MCF 10A (cell line): Measurements from ENCODE around the gene SSRP1. TPM values are rescaled to one million over a fixed set of nuclear protein-coding genes. Genes with fewer than 3 reads are reported as not detected.

Experiments
- BruUV-seq: library from RNA; stranded (reverse); fragments of 400-500 nt; replicated peaks from 2 replicates; lab custom pipeline; 2021; lab: Mats Ljungman, UMichigan
- CTCF ChIA-PET: fragments of 300-600 bp; sonication (Branson Sonifier 250); formaldehyde crosslinking; extraction: SDS; loops from one replicate; lab custom pipeline; 2021; ENCODE audit warnings: antibody characterized with exemption, inconsistent platforms; lab: Yijun Ruan, JAX
- POLR2A ChIA-PET: fragments of 300-600, 350-650 bp; sonication (Branson Sonifier 250); formaldehyde crosslinking; extraction: SDS; loops from one replicate; lab custom pipeline; 2020; ENCODE audit warnings: antibody characterized with exemption, inconsistent platforms; lab: Yijun Ruan, JAX
- DNase-seq: peaks from one replicate; pipeline ENCODE4 v3.0.0-alpha.2; 2018; ENCODE audit not compliant: unreplicated experiment
- H3K27ac Mint-ChIP-seq: one replicate; pipeline ENCODE4 v1.8.0; 2022; ENCODE audit warnings: mild to moderate bottlenecking, low read depth, mixed read lengths; ENCODE audit not compliant: unreplicated experiment
- H3K27me3 Mint-ChIP-seq: one replicate; pipeline ENCODE4 v1.8.0; 2022; ENCODE audit warnings: mixed read lengths; ENCODE audit not compliant: insufficient read depth, unreplicated experiment
- H3K36me3 Mint-ChIP-seq: one replicate; pipeline ENCODE4 v1.8.0; 2022; ENCODE audit warnings: mild to moderate bottlenecking, moderate library complexity, mixed read lengths; ENCODE audit not compliant: insufficient read depth, unreplicated experiment
- H3K4me1 Mint-ChIP-seq: one replicate; pipeline ENCODE4 v1.8.0; 2022; ENCODE audit warnings: mixed read lengths; ENCODE audit not compliant: insufficient read depth, unreplicated experiment
- H3K4me3 Mint-ChIP-seq: one replicate; pipeline ENCODE4 v1.8.0; 2022; ENCODE audit warnings: mild to moderate bottlenecking, moderate library complexity, mixed read lengths; ENCODE audit not compliant: unreplicated experiment
- H3K9me3 Mint-ChIP-seq: one replicate; pipeline ENCODE4 v1.8.0; 2022; ENCODE audit warnings: mixed read lengths; ENCODE audit not compliant: unreplicated experiment
- CTCF ChIP-seq: fragments of 200-600 bp; IDR thresholded peaks from one replicate; pipeline ENCODE4 v1.8.0; 2022; ENCODE audit warnings: antibody characterized with exemption, mild to moderate bottlenecking; ENCODE audit not compliant: unreplicated experiment
- intact Hi-C: fragments of 100-400 bp; cut with micrococcal nuclease; formaldehyde crosslinking; loops from 2 replicates; pipeline ENCODE4 v1.14.1; 2022
- total RNA-seq: library from RNA; stranded (reverse); gene quantifications from 2 replicates; pipeline ENCODE4 v1.2.3, GENCODE V29; 2022

Gene SSRP1
- total RNA-seq, 1 experiment from 2014 or later = 229 TPM

- POLR2A ChIA-PET = no interaction called here
- H3K27me3 Mint-ChIP-seq = peaks cover 41% of the 10 kb centered on the region
- H3K27ac Mint-ChIP-seq = no peak overlapping the region
- intact Hi-C loops = no loop called here
- no peak for TF ChIP-seq CTCF
- no TSS peak for BruUV-seq
- DNase-seq = no peak
- H3K36me3 Mint-ChIP-seq = peaks cover 6% of the 10 kb centered on the region
- H3K9me3 Mint-ChIP-seq = no peaks in the 10 kb centered on the region
- H3K4me3 Mint-ChIP-seq = no peak overlapping the region
- H3K4me1 Mint-ChIP-seq = no peaks in the 10 kb centered on the region
- CTCF ChIA-PET = interaction anchor here (0.8 to 1.2 kb wide), 3 partner anchors 59 to 258 kb away, joined by 3 to 4 read pairs (median 3); no protein-coding TSS in a partner anchor
Observed at GRCh38 chr11:57378186-57378585, 42.5 kb upstream of the SSRP1 start.

GRCh38 chr11:57377107-57377506 is 41.4 kb upstream of the SSRP1 start:
- Mint-ChIP-seq H3K9me3 (no peaks in the 10 kb centered on the region), H3K4me3 (no peak overlapping the region), H3K27me3 (peaks cover 32% of the 10 kb centered on the region), H3K4me1 (no peaks in the 10 kb centered on the region), H3K27ac (no peak overlapping the region), H3K36me3 (peaks cover 6% of the 10 kb centered on the region)
- TF ChIP-seq CTCF = no peak
- DNase-seq = no peak
- no TSS peak for BruUV-seq
- ChIA-PET CTCF (interaction anchor here (0.6 kb wide), 1 partner anchor 24 kb away, joined by 4 read pairs; no protein-coding TSS in a partner anchor), POLR2A (no interaction called here)
- intact Hi-C loops = no loop called here

GRCh38 chr11:57376095-57377090 is 40.7 kb upstream of the SSRP1 start:
- Mint-ChIP-seq H3K4me3 (no peak overlapping the region), H3K27me3 (peaks cover 25% of the 10 kb centered on the region), H3K36me3 (peaks cover 6% of the 10 kb centered on the region), H3K9me3 (no peaks in the 10 kb centered on the region), H3K27ac (no peak overlapping the region), H3K4me1 (no peaks in the 10 kb centered on the region)
- no peak for DNase-seq
- TF ChIP-seq CTCF = no peak
- CTCF ChIA-PET = interaction anchor here (0.6 kb wide), 1 partner anchor 23 kb away, joined by 4 read pairs; no protein-coding TSS in a partner anchor
- intact Hi-C loops = no loop called here
- POLR2A ChIA-PET = interaction anchor here (0.6 kb wide), 1 partner anchor 24 kb away, joined by 3 read pairs; no protein-coding TSS in a partner anchor
- BruUV-seq = no TSS peak

- H3K36me3 Mint-ChIP-seq = peaks cover 6% of the 10 kb centered on the region
- BruUV-seq = no TSS peak
- intact Hi-C loops = no loop called here
- H3K27ac Mint-ChIP-seq = no peak overlapping the region
- H3K9me3 Mint-ChIP-seq = no peaks in the 10 kb centered on the region
- H3K4me1 Mint-ChIP-seq = no peaks in the 10 kb centered on the region
- no peak for DNase-seq
- POLR2A ChIA-PET = no interaction called here
- peaks cover 16% of the 10 kb centered on the region for H3K27me3 Mint-ChIP-seq
- no peak overlapping the region for H3K4me3 Mint-ChIP-seq
- TF ChIP-seq CTCF = no peak
- CTCF ChIA-PET = interaction anchor here (0.6 kb wide), 1 partner anchor 260 kb away, joined by 5 read pairs; no protein-coding TSS in a partner anchor
Observed at GRCh38 chr11:57375490-57375889, 39.8 kb upstream of the SSRP1 start.
